HCT116 (cell line): ENCODE measurements around the gene MAML1. TPM values are rescaled to one million over a fixed set of nuclear protein-coding genes. Genes with fewer than 3 reads are reported as not detected.

Source experiments
- ATAC-seq: fragments of 200-7000 bp; cut with Tn5 transposase; 2 replicates; pipeline ENCODE4 v1.9.1; 2020; ENCODE audit warnings: mild to moderate bottlenecking, moderate library complexity
- BruUV-seq: library from RNA; stranded (reverse); fragments of 400-500 nt; replicated peaks from 2 replicates; lab custom pipeline; 2021; lab: Mats Ljungman, UMichigan
- CTCF ChIA-PET: fragments of 300-600 bp; sonication (Branson Sonifier 250); formaldehyde crosslinking; loops from one replicate; lab custom pipeline; 2021; ENCODE audit warnings: antibody characterized with exemption; lab: Charles Lee
- POLR2A ChIA-PET: fragments of 300-600, 350-600 bp; sonication (Branson Sonifier 250); formaldehyde crosslinking; loops from one replicate; lab custom pipeline; 2021; ENCODE audit warnings: antibody characterized with exemption; lab: Charles Lee
- RAD21 ChIA-PET, 2 experiments: fragments of 300-600 bp; sonication (Branson Sonifier 250); formaldehyde crosslinking; loops; one replicate each; lab custom pipeline; 2023; ENCODE audit warnings: low total read pairs in 2 of 2; ENCODE audit not compliant: uncharacterized antibody in 2 of 2, unreplicated experiment in 2 of 2, low non-redundant PET in 1 of 2; lab: Charles Lee
- DNase-seq: peaks from one replicate; pipeline ENCODE4 v3.0.0-alpha.2; 2010; ENCODE audit warnings: low read depth, low spot score
- H2AFZ ChIP-seq: fragments of 200-600 bp; shearing (Covaris generic), sonication (generic); 2 replicates; pipeline ENCODE4 v1.6.1; 2017; ENCODE audit warnings: low read depth, mixed run types, mixed read lengths, antibody characterized with exemption, low read length; ENCODE audit not compliant: poor library complexity, severe bottlenecking
- H3K27ac ChIP-seq: 2 replicates; pipeline ENCODE4 v1.5.1; 2012; ENCODE audit warnings: low read depth, low read length
- H3K27me3 ChIP-seq: fragments of 200-600 bp; sonication (generic); 2 replicates; pipeline ENCODE4 v1.6.1; 2016; ENCODE audit warnings: mixed run types, low read length, mixed read lengths; ENCODE audit not compliant: insufficient read depth
- H3K36me3 ChIP-seq, 2 experiments: fragments of 200-500 bp in 1 of 2; fragments of 200-600 bp in 1 of 2; sonication (Bioruptor generic) in 1 of 2; sonication (generic) in 1 of 2; 2 replicates each; pipeline versions ENCODE4 v1.5.1 to v1.6.1; 2014 to 2016; ENCODE audit warnings: low read length in 2 of 2, inconsistent platforms in 1 of 2, mixed read lengths in 1 of 2, mixed run types in 1 of 2; ENCODE audit not compliant: insufficient read depth in 2 of 2, control insufficient read depth in 1 of 2
- H3K4me1 ChIP-seq, 2 experiments: fragments of 200-600 bp in 1 of 2; sonication (generic) in 1 of 2; 2 replicates each; pipeline versions ENCODE4 v1.5.1 to v1.6.1; 2012 to 2017; ENCODE audit warnings: low read length in 2 of 2, inconsistent platforms in 1 of 2, mild to moderate bottlenecking in 1 of 2, mixed read lengths in 1 of 2, mixed run types in 1 of 2, moderate library complexity in 1 of 2; ENCODE audit not compliant: insufficient read depth in 2 of 2, control insufficient read depth in 1 of 2
- H3K4me2 ChIP-seq: fragments of 200-600 bp; sonication (generic); 2 replicates; pipeline ENCODE4 v1.6.1; 2017; ENCODE audit warnings: mixed run types, low read length, mixed read lengths
- H3K4me3 ChIP-seq, 2 experiments: fragments of 200-600 bp in 1 of 2; sonication (generic) in 1 of 2; replicated peaks in 1 of 2; 2 replicates each; pipeline ENCODE4 v1.5.1; 2011 to 2016; ENCODE audit warnings: low read length in 2 of 2, control low read depth in 1 of 2, low read depth in 1 of 2, mild to moderate bottlenecking in 1 of 2, mixed read lengths in 1 of 2, mixed run types in 1 of 2
- H3K79me2 ChIP-seq: fragments of 200-600 bp; sonication (generic); 2 replicates; pipeline ENCODE4 v1.6.1; 2017; ENCODE audit warnings: mild to moderate bottlenecking, mixed run types, low read length, moderate library complexity, mixed read lengths; ENCODE audit not compliant: insufficient read depth
- H3K9ac ChIP-seq: fragments of 200-600 bp; sonication (generic); 2 replicates; pipeline ENCODE4 v1.6.1; 2016; ENCODE audit warnings: low read length, mixed read lengths
- H3K9me2 ChIP-seq: fragments of 200-600 bp; sonication (generic), shearing (Covaris generic); 2 replicates; pipeline ENCODE4 v1.6.1; 2017; ENCODE audit warnings: mixed run types, mild to moderate bottlenecking, moderate library complexity; ENCODE audit not compliant: insufficient read depth
- H3K9me3 ChIP-seq, 2 experiments: fragments of 200-500 bp in 1 of 2; fragments of 200-600 bp in 1 of 2; sonication (Bioruptor generic) in 1 of 2; sonication (generic) in 1 of 2; 2 replicates each; pipeline ENCODE4 v1.6.1; 2014 to 2017; ENCODE audit warnings: low read length in 2 of 2, mixed read lengths in 2 of 2, inconsistent platforms in 1 of 2, low read depth in 1 of 2, mild to moderate bottlenecking in 1 of 2, mixed run types in 1 of 2, moderate library complexity in 1 of 2; ENCODE audit not compliant: control insufficient read depth in 1 of 2, insufficient read depth in 1 of 2
- H4K20me1 ChIP-seq: fragments of 200-600 bp; sonication (generic), shearing (Covaris generic); 2 replicates; pipeline ENCODE4 v1.6.1; 2017; ENCODE audit warnings: mixed run types, mild to moderate bottlenecking, moderate library complexity; ENCODE audit not compliant: insufficient read depth
- CBX3 ChIP-seq: IDR thresholded peaks from 2 replicates; pipeline ENCODE4 v1.6.1; 2012; ENCODE audit warnings: low read depth
- CEBPB ChIP-seq: IDR thresholded peaks from 2 replicates; pipeline ENCODE4 v1.6.1; 2012; ENCODE audit warnings: low read depth
- EGR1 ChIP-seq: IDR thresholded peaks from 2 replicates; pipeline ENCODE4 v1.6.1; 2012; ENCODE audit warnings: low read depth
- ELF1 ChIP-seq: IDR thresholded peaks from 2 replicates; pipeline ENCODE4 v1.6.1; 2012; ENCODE audit warnings: low read depth, borderline replicate concordance
- EZH2 ChIP-seq: fragments of 200-600 bp; sonication (generic); IDR thresholded peaks from 2 replicates; pipeline ENCODE4 v1.6.1; 2017; ENCODE audit warnings: antibody characterized with exemption, mixed run types
- JUND ChIP-seq: IDR thresholded peaks from 2 replicates; pipeline ENCODE4 v1.6.1; 2012
- POLR2A ChIP-seq: IDR thresholded peaks from 2 replicates; pipeline ENCODE4 v1.7.0; 2011; ENCODE audit warnings: borderline replicate concordance; ENCODE audit not compliant: insufficient read depth, insufficient read length; ENCODE audit errors: extremely low read depth
- POLR2AphosphoS5 ChIP-seq: IDR thresholded peaks from 2 replicates; pipeline ENCODE4 v1.6.1; 2011; ENCODE audit warnings: mild to moderate bottlenecking, low read depth, low read length, moderate library complexity
- SP1 ChIP-seq: IDR thresholded peaks from 2 replicates; pipeline ENCODE4 v1.6.1; 2012; ENCODE audit warnings: low read depth
- SRF ChIP-seq: IDR thresholded peaks from 2 replicates; pipeline ENCODE4 v1.6.1; 2012; ENCODE audit warnings: low read depth
- TCF7L2 ChIP-seq: IDR thresholded peaks from 2 replicates; pipeline ENCODE4 v1.7.0; 2011; ENCODE audit warnings: borderline replicate concordance, inconsistent platforms; ENCODE audit not compliant: insufficient read depth, insufficient read length; ENCODE audit errors: extremely low read depth
- YY1 ChIP-seq: IDR thresholded peaks from 2 replicates; pipeline ENCODE4 v1.6.1; 2011; ENCODE audit warnings: low read length, low read depth, moderate library complexity, mild to moderate bottlenecking; ENCODE audit not compliant: insufficient replicate concordance; ENCODE audit errors: extremely low read depth
- ZFX ChIP-seq: fragments of 450-650 bp; IDR thresholded peaks from 2 replicates; pipeline ENCODE4 v1.6.1; 2017
- ZNF274 ChIP-seq: fragments of 200-500 bp; sonication (Bioruptor generic); IDR thresholded peaks from 2 replicates; pipeline ENCODE4 v1.6.1; 2014; ENCODE audit warnings: mild to moderate bottlenecking, low read depth, low read length, inconsistent platforms
- intact Hi-C: fragments of 100-400 bp; cut with micrococcal nuclease; formaldehyde crosslinking; loops from 2 replicates; pipeline ENCODE4 v1.10.0; 2022
- total RNA-seq: library from RNA; stranded (reverse); gene quantifications from one replicate; pipeline ENCODE4 v1.2.1, GENCODE V29; 2021; ENCODE audit not compliant: unreplicated experiment
- TF ChIP-seq, protein P1 (sequence below): IDR thresholded peaks from 2 replicates; pipeline ENCODE4 v1.6.1; 2012
- TF ChIP-seq, protein P2 (sequence below), 3 experiments: fragments of 200-600 bp in 1 of 3; sonication (generic) in 1 of 3; IDR thresholded peaks in 2 of 3; conservative IDR thresholded peaks in 1 of 3; 2 replicates each; pipeline ENCODE4 v1.5.1; 2012 to 2017; ENCODE audit warnings: low read depth in 2 of 3, low read length in 2 of 3, antibody characterized with exemption in 1 of 3, borderline replicate concordance in 1 of 3, control low read depth in 1 of 3, mild to moderate bottlenecking in 1 of 3, mixed read lengths in 1 of 3, mixed run types in 1 of 3, moderate library complexity in 1 of 3; ENCODE audit not compliant: insufficient read depth in 1 of 3
- TF ChIP-seq, protein P3 (sequence below): IDR thresholded peaks from 2 replicates; pipeline ENCODE4 v1.6.1; 2012
- TF ChIP-seq, protein P4 (sequence below): IDR thresholded peaks from 2 replicates; pipeline ENCODE4 v1.6.1; 2012; ENCODE audit warnings: low read depth

MAML1 gene
- total RNA-seq, 1 experiment from 2014 or later: 29.5 TPM

DNA sequence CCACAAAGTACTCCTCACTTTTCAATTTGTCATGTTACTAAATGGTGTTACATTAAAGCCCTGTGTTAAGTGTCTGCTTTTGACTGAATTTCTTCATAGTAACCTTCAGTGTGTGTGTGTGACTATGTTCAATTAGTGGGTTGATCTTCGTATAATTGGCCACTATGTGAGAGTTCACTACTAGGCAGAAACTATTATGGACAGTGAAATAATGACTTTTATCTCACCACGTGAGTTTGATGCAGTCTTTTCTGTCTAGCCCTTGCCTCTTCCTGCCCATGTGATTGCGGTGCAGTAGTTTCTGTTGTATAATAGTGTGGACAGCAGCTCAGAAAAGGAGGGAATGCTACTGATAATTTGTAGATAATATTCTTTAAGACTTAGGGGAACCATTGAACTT, 1.8 kb upstream of the MAML1 start:
- no peak for ATAC-seq
- H3K4me2 ChIP-seq: peak overlapping the region; percentile 83
- H3K9me2 ChIP-seq: no peaks in the 10 kb centered on the region
- TF ChIP-seq, protein P1, sequence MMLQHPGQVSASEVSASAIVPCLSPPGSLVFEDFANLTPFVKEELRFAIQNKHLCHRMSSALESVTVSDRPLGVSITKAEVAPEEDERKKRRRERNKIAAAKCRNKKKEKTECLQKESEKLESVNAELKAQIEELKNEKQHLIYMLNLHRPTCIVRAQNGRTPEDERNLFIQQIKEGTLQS: no peak
- no peak for TF ChIP-seq SP1
- TF ChIP-seq ELF1: no peak
- TF ChIP-seq SRF: no peak
- TF ChIP-seq, protein P2, sequence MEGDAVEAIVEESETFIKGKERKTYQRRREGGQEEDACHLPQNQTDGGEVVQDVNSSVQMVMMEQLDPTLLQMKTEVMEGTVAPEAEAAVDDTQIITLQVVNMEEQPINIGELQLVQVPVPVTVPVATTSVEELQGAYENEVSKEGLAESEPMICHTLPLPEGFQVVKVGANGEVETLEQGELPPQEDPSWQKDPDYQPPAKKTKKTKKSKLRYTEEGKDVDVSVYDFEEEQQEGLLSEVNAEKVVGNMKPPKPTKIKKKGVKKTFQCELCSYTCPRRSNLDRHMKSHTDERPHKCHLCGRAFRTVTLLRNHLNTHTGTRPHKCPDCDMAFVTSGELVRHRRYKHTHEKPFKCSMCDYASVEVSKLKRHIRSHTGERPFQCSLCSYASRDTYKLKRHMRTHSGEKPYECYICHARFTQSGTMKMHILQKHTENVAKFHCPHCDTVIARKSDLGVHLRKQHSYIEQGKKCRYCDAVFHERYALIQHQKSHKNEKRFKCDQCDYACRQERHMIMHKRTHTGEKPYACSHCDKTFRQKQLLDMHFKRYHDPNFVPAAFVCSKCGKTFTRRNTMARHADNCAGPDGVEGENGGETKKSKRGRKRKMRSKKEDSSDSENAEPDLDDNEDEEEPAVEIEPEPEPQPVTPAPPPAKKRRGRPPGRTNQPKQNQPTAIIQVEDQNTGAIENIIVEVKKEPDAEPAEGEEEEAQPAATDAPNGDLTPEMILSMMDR (IDR thresholded peaks at IDR 0.05 in 2 of 3, conservative IDR thresholded peaks at IDR 0.05 in 1 of 3; ENCODE audit: borderline replicate concordance in 1 of 3, insufficient read depth in 1 of 3, low read depth in 2 of 3, low read length in 2 of 3): no peak
- TF ChIP-seq, protein P3, sequence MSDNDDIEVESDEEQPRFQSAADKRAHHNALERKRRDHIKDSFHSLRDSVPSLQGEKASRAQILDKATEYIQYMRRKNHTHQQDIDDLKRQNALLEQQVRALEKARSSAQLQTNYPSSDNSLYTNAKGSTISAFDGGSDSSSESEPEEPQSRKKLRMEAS: no peak
- no peak for TF ChIP-seq POLR2AphosphoS5
- TF ChIP-seq ZNF274: no peak
- no peak for TF ChIP-seq JUND
- TF ChIP-seq EGR1: no peak
- TF ChIP-seq CEBPB: no peak
- TF ChIP-seq CBX3: no peak
- TF ChIP-seq POLR2A: no peak
- TF ChIP-seq ZFX: no peak
- no peak for TF ChIP-seq EZH2
- no peak for TF ChIP-seq TCF7L2
- TF ChIP-seq, protein P4, sequence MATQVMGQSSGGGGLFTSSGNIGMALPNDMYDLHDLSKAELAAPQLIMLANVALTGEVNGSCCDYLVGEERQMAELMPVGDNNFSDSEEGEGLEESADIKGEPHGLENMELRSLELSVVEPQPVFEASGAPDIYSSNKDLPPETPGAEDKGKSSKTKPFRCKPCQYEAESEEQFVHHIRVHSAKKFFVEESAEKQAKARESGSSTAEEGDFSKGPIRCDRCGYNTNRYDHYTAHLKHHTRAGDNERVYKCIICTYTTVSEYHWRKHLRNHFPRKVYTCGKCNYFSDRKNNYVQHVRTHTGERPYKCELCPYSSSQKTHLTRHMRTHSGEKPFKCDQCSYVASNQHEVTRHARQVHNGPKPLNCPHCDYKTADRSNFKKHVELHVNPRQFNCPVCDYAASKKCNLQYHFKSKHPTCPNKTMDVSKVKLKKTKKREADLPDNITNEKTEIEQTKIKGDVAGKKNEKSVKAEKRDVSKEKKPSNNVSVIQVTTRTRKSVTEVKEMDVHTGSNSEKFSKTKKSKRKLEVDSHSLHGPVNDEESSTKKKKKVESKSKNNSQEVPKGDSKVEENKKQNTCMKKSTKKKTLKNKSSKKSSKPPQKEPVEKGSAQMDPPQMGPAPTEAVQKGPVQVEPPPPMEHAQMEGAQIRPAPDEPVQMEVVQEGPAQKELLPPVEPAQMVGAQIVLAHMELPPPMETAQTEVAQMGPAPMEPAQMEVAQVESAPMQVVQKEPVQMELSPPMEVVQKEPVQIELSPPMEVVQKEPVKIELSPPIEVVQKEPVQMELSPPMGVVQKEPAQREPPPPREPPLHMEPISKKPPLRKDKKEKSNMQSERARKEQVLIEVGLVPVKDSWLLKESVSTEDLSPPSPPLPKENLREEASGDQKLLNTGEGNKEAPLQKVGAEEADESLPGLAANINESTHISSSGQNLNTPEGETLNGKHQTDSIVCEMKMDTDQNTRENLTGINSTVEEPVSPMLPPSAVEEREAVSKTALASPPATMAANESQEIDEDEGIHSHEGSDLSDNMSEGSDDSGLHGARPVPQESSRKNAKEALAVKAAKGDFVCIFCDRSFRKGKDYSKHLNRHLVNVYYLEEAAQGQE: no peak
- no peak for TF ChIP-seq YY1
- TF ChIP-seq, all 23 proteins: peak for 0
- CTCF ChIA-PET: no interaction called here
- H3K36me3 ChIP-seq: peaks cover 30 to 43% of the 10 kb centered on the region in 2 experiments; a peak in 3 of 4 replicates
- intact Hi-C loops: no loop called here
- H3K4me3 ChIP-seq: no peak overlapping the region
- H3K27me3 ChIP-seq: no peaks in the 10 kb centered on the region
- peak overlapping the region; percentile 57; the same call in 1 of the 2 replicates for H3K27ac ChIP-seq
- POLR2A ChIA-PET: no interaction called here
- no peak for DNase-seq
- peaks cover 5 to 30% of the 10 kb centered on the region in 2 experiments for H3K4me1 ChIP-seq
- BruUV-seq: no TSS peak
- H4K20me1 ChIP-seq: no peaks in the 10 kb centered on the region
- no peak overlapping the region for H2AFZ ChIP-seq
- no peaks in the 10 kb centered on the region for H3K9me3 ChIP-seq
- 0 out of 2 replicates have a peak overlapping the region, but pooled peaks have one; percentile 55 for H3K9ac ChIP-seq
- H3K79me2 ChIP-seq: peaks cover 43% of the 10 kb centered on the region
- RAD21 ChIA-PET: no interaction called here
